Measurements from ENCODE around the gene KANSL2.
A peak's percentile ranks its signal among the peaks of the same experiment; 100 is the strongest.
"Not testable (repeated sequence)": the region's sequence is repeated elsewhere in the genome, so short reads cannot be mapped to it uniquely, and the experiment has no call there.

The KANSL2 gene

GRCh38 chr12:48681710-48682532, at the start of gene KANSL2:
KANSL2 (minus strand) TSS chr12:48682238; CDS start chr12:48681632, 606 bp downstream.
- DNase-seq: peak; percentile 98

GRCh38 chr12:48728807-48729206, 46.8 kb upstream of the KANSL2 start:
- no peak for DNase-seq

GRCh38 chr12:48720737-48721136, 38.7 kb upstream of the KANSL2 start:
- DNase-seq: not testable (repeated sequence)

GRCh38 chr12:48720171-48720570, 38.1 kb upstream of the KANSL2 start:
- DNase-seq: not testable (repeated sequence)

GRCh38 chr12:48719002-48719401, 37.0 kb upstream of the KANSL2 start:
- not testable (repeated sequence) for DNase-seq

- DNase-seq: peak; percentile 2
Observed at GRCh38 chr12:48717252-48717695, 35.2 kb upstream of the KANSL2 start.

GRCh38 chr12:48716493-48717251, 34.6 kb upstream of the KANSL2 start, which contains the start of gene CCNT1:
CCNT1 (minus strand) TSS chr12:48716707; CDS start chr12:48716675, 32 bp downstream.
- peak; percentile 100 for DNase-seq

- no peak for DNase-seq
Observed at GRCh38 chr12:48716168-48716492, 34.1 kb upstream of the KANSL2 start.

GRCh38 chr12:48712209-48712608, 30.2 kb upstream of the KANSL2 start:
- DNase-seq: no peak

GRCh38 chr12:48698822-48699221, 16.8 kb upstream of the KANSL2 start:
- DNase-seq: not testable (repeated sequence)

GRCh38 chr12:48696626-48697025, 14.6 kb upstream of the KANSL2 start:
- no peak for DNase-seq

GRCh38 chr12:48695859-48696258, 13.8 kb upstream of the KANSL2 start:
- DNase-seq: no peak

- DNase-seq: no peak
Observed at GRCh38 chr12:48694038-48694437, 12.0 kb upstream of the KANSL2 start.

GRCh38 chr12:48693572-48693971, 11.5 kb upstream of the KANSL2 start:
- no peak for DNase-seq

- DNase-seq: no peak
Observed at GRCh38 chr12:48691826-48692487, 9.9 kb upstream of the KANSL2 start.

GRCh38 chr12:48690990-48691389, 9.0 kb upstream of the KANSL2 start:
- no peak for DNase-seq

- no peak for DNase-seq
Observed at GRCh38 chr12:48690436-48690835, 8.4 kb upstream of the KANSL2 start.

- DNase-seq: no peak
Observed at GRCh38 chr12:48688836-48689235, 6.8 kb upstream of the KANSL2 start.

GRCh38 chr12:48687592-48687991, 5.6 kb upstream of the KANSL2 start:
- no peak for DNase-seq

- no peak for DNase-seq
Observed at GRCh38 chr12:48686615-48687334, 4.7 kb upstream of the KANSL2 start.

- no peak for DNase-seq
Observed at GRCh38 chr12:48686037-48686595, 4.1 kb upstream of the KANSL2 start.

GRCh38 chr12:48683534-48683933, 1.5 kb upstream of the KANSL2 start:
- DNase-seq: no peak
